B cell (primary cell): ENCODE measurements around the gene FZR1.

Experiments used
- EZH2 ChIP-seq: IDR thresholded peaks from 2 replicates; pipeline ENCODE4 v1.6.1; 2012; ENCODE audit warnings: borderline replicate concordance, low read depth, mild to moderate bottlenecking, moderate library complexity, low read length; ENCODE audit not compliant: insufficient read depth, poor library complexity, severe bottlenecking
- TF ChIP-seq, protein P1 (sequence below): fragments of 200-600 bp; IDR thresholded peaks from one replicate; pipeline ENCODE4 v1.8.0; 2022; ENCODE audit warnings: antibody characterized with exemption, mild to moderate bottlenecking

DNA sequence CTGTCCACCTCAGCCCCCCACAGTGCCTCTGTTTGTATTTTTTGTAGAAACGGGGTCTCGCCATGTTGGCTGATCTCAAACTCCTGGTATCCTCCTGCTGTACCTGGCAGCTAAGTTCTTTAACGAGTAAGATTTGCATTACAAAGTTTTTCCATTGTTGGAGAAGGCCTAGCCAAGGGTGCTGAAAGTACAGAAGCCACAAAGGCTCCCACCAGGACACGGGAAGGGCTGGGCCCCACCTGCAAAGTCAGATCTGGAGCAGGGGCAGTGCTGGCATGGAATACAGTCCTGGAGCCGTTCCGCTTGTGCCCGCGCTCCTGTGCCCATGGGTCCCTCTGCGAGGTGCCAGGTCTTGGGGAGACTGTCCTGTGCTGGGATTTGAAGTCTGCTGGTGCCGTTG lies 12.1 kb downstream of the FZR1 start:
- TF ChIP-seq EZH2, result no peak
- TF ChIP-seq, protein P1, sequence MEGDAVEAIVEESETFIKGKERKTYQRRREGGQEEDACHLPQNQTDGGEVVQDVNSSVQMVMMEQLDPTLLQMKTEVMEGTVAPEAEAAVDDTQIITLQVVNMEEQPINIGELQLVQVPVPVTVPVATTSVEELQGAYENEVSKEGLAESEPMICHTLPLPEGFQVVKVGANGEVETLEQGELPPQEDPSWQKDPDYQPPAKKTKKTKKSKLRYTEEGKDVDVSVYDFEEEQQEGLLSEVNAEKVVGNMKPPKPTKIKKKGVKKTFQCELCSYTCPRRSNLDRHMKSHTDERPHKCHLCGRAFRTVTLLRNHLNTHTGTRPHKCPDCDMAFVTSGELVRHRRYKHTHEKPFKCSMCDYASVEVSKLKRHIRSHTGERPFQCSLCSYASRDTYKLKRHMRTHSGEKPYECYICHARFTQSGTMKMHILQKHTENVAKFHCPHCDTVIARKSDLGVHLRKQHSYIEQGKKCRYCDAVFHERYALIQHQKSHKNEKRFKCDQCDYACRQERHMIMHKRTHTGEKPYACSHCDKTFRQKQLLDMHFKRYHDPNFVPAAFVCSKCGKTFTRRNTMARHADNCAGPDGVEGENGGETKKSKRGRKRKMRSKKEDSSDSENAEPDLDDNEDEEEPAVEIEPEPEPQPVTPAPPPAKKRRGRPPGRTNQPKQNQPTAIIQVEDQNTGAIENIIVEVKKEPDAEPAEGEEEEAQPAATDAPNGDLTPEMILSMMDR, result no peak
